GM21381 (cell line): ENCODE results near the gene POP7.
"Not testable (repeated sequence)": the region's sequence is repeated elsewhere in the genome, so short reads cannot be mapped to it uniquely, and the experiment has no call there.

Source experiments
- ATAC-seq: cut with Tn5 transposase; IDR thresholded peaks from one replicate; pipeline ENCODE4 v1.9.1; 2021; ENCODE audit warnings: mild to moderate bottlenecking, moderate library complexity; ENCODE audit not compliant: unreplicated experiment

Gene POP7

DNA sequence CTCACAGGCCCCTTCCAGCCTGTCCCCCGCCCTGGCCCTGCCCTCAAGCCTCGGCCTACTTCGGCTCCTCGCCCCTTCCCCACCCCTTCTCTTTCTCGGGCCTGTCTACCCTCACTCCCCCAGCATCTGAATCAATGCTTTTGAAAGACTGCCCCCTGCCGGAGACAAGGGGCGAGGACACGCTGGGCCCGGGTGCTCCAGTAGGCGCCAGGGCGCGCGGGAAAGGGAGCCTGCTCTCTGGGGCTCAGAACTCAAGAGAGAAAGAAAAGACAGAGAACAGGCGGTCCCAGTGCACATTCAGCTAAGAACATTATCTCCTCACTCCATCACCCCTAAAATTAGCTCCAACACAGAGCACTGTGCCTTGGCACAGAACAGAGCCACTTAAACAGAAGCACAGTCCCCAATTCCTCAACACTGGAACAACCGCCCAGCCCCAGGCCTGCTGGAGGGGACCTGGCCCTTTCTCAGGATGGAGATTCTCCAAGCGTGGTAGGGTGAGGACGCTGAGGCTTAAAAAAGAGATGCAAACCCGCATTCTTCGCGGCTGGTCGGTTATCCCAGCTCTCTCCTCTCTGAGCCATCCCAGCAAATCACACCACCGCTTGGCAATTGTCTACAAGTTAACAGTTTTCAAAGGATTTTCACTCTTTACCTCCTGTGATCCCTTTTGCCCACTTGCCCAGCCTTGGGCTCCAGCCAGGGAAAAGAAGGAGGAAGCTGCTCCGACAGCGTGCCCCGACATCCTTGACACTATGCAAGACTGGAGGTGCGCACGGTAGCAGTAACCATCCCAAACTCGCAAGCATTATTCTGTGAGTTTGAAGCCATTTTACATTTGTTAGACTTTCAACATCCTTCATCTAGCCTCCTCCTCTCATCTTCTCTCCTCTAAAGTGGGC, 14.0 kb upstream of the POP7 start:
- no peak for ATAC-seq

GRCh38 chr7:100692578-100692961, 13.4 kb upstream of the POP7 start:
- ATAC-seq = no peak

DNA sequence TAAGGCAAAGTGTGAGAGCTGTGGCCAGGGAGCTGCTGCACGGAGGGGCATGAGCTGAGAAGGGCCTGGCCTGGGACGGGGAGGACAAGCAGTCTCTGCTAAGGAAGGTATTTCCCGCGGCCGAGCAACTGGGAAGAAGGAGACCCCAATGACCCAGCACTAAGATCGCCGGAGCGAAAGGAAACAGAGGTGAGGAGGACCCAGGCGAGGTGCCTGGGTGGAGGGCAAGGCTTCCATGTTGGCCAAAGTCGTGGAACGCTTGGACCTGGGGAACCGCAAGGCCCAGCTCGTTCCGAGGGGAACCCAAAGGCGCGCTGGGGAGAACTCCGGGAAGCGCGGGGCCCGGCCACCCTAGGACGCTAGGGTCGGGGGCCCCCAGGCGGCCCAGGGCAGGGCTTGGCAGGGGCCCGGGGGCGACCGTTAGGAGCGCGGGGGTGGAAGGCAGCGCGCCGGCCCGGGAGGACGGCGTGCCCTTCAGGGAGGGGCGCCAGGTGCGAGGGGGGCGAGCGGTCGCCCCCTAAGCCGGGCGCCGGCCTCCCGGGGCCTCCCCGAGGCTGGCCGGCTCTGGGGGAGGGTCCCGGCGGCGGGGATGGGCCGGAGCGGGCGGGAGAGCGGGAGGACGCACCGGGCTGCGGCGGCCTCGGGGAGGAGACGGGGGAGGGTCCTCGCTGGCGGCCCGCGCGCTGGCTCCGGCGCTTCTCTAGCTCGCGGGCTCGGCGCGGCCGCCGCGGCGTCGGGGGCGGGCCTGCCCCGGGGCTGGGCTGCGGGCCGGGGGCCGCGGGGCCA, 12.4 kb upstream of the POP7 start:
- peak; percentile 28 for ATAC-seq

- ATAC-seq = peak; percentile 43
These were observed 11.7 kb upstream of the POP7 start, which contains the start of gene GIGYF1 for GRCh38 chr7:100694098-100694745. GIGYF1 (minus strand) TSS chr7:100694250; CDS start chr7:100688238, 6,012 bp downstream.

DNA sequence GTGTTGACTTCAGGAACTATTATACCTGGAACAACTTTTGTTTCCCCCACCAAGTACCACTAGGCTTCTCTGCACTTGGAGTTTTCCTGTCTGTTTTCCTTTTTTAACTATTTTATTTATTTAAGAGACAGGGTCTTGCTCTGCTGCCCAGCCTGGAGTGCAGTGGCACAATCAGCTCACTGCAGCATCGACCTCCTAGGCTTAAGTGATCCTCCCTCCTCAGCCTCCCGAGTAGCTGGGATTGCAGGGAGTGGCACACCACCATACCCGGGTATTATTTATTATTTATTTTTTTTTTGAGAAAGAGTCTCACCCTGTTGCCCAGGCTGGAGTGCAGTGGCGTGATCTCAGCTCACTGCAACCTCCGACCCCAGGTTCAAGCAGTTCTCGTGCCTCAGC, 9.8 kb upstream of the POP7 start:
- ATAC-seq = no peak

DNA sequence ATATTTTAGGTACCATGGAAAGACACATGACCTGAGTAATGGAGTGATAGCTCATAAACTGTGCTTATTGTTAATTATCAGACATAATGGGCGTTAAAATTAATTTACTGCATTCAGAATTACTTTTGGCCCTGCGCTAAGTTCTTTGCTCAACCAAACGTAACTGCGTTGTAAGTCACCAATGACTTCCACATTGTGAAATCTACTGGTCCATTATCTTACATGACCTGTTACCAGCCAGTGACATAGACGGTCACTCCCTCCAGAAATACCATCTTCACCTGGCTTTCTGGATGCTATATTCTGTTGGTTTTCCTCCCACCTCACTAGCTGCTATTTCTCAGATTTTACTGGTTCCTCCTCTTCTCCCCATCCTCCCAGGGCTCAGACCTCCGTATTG, 6.9 kb upstream of the POP7 start:
- no peak for ATAC-seq

GRCh38 chr7:100701089-100701488, 4.8 kb upstream of the POP7 start:
- ATAC-seq = not testable (repeated sequence)

GRCh38 chr7:100705320-100705752, 585 bp upstream of the POP7 start:
- ATAC-seq = peak; percentile 48

GRCh38 chr7:100706672-100707311, 871 bp downstream of the POP7 start:
- ATAC-seq = no peak

DNA sequence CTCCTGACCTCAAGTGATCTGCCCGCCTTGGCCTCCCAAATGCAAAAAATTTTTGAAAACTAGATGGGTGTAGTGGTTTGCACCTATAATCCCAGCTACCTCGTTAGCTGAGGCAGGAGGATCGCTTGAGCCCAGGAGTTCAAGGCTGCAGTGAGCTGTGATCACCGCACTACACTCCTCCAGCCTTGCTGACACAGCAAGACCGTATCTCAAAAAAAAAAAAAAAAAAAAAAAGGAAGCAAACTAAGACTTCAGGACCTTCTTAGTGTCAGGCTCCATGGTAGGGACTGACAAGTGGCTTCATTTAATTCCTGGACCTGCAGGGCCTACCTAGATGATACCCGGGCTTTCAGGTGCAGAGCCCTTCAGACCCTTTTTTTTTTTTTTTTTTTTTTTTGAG, 2.5 kb downstream of the POP7 start:
- no peak for ATAC-seq

DNA sequence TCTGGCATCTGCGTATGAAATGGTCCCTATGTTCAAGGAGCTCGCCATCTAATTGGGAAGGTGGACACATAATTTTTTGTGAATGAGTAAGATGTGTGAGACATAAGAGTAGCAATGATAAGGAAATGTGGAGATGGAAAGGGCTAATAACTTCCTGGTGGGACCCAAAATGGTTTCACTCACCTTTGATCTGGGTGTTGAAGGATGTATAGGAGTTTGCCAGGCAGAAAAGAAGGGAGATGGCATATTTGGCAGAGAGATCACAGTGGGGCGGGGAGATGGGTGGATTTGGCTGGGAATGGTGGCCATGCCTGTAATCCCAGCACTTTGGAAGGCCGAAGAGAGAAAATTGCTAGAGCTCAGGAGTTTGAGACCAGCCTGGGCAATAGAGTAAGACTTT, 4.5 kb downstream of the POP7 start:
- no peak for ATAC-seq

- ATAC-seq = no peak
These were observed 5.4 kb downstream of the POP7 start for GRCh38 chr7:100711369-100711768.

DNA sequence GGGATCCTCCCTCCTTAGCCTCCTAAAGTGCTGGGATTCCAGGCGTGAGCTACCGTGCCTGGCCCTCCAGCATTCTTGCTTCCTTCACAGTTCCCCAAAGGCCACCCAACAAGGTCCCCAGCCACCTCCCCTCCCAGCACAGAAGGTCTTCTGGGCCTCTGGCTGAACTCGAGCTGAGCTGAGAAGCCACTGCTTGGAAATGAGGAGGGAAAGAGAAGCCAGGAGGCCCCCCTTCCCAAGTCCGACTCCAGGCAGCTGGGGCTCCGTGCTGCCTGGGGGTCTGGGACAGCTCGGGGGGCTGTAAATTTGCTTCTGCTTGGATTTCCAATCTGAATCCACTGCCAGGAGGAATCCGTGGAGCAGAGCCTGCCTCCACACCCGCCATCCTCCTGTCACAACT, 8.8 kb downstream of the POP7 start:
- no peak for ATAC-seq

DNA sequence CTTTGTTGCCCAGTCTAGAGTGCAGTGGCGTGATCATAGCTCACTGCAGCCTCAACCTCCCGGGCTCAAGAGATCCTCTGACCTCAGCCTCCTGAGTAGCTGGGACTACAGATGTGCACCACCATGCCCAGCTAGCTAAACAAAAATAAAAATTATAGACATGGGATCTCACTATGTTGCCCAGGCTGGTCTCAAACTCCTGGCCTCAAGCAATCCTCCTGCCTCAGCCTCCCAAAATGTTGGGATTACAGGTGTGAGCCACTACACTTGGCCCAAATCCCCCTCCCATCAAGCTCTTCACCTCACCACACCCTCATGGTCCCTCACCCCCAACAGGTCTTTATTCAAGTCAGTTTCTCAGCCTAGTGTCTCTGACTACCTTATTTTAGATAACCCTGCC, 11.2 kb downstream of the POP7 start:
- ATAC-seq = not testable (repeated sequence)

GRCh38 chr7:100719523-100720278, 13.8 kb downstream of the POP7 start:
- no peak for ATAC-seq

- ATAC-seq = no peak
These were observed 14.4 kb downstream of the POP7 start, which contains the start of gene EPO for GRCh38 chr7:100720279-100720670. EPO (plus strand) TSS chr7:100720468; CDS start chr7:100720981, 513 bp downstream.

GRCh38 chr7:100720671-100721504, 15.0 kb downstream of the POP7 start:
- ATAC-seq = no peak

- ATAC-seq = no peak
These were observed 15.5 kb downstream of the POP7 start for GRCh38 chr7:100721505-100721812.

DNA sequence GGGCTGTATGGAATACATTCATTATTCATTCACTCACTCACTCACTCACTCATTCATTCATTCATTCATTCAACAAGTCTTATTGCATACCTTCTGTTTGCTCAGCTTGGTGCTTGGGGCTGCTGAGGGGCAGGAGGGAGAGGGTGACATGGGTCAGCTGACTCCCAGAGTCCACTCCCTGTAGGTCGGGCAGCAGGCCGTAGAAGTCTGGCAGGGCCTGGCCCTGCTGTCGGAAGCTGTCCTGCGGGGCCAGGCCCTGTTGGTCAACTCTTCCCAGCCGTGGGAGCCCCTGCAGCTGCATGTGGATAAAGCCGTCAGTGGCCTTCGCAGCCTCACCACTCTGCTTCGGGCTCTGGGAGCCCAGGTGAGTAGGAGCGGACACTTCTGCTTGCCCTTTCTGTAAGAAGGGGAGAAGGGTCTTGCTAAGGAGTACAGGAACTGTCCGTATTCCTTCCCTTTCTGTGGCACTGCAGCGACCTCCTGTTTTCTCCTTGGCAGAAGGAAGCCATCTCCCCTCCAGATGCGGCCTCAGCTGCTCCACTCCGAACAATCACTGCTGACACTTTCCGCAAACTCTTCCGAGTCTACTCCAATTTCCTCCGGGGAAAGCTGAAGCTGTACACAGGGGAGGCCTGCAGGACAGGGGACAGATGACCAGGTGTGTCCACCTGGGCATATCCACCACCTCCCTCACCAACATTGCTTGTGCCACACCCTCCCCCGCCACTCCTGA, 16.7 kb downstream of the POP7 start:
- no peak for ATAC-seq
